HL-60 (cell line): ENCODE measurements around the gene CREBL2.
"Not testable (repeated sequence)": the region's sequence is repeated elsewhere in the genome, so short reads cannot be mapped to it uniquely, and the experiment has no call there.

Experiments used
- DNase-seq, 2 experiments: peaks; one replicate each; pipeline ENCODE4 v3.0.0-alpha.2; 2010 to 2020; ENCODE audit warnings: low read depth in 1 of 2, low spot score in 1 of 2
- H3K27ac ChIP-seq: fragments of 250-450 bp; sonication (Bioruptor Pico); replicated peaks from 2 replicates; pipeline ENCODE4 v1.5.1; 2020; ENCODE audit warnings: mild to moderate bottlenecking, moderate library complexity
- H3K27me3 ChIP-seq: fragments of 250-450 bp; sonication (Bioruptor Pico); 2 replicates; pipeline ENCODE4 v1.5.1; 2021; ENCODE audit warnings: mild to moderate bottlenecking, moderate library complexity; ENCODE audit not compliant: insufficient read depth, poor library complexity, severe bottlenecking
- H3K4me3 ChIP-seq: replicated peaks from 2 replicates; pipeline ENCODE4 v1.5.1; 2011; ENCODE audit warnings: mild to moderate bottlenecking, control low read depth, low read length; ENCODE audit not compliant: insufficient read depth
- CTCF ChIP-seq: IDR thresholded peaks from one replicate; pipeline ENCODE4 v1.5.1; 2011; ENCODE audit warnings: low read length, control low read depth, inconsistent platforms; ENCODE audit not compliant: insufficient read depth
- GABPA ChIP-seq: IDR thresholded peaks from 2 replicates; pipeline ENCODE4 v1.6.1; 2012; ENCODE audit warnings: low read depth
- POLR2AphosphoS5 ChIP-seq: IDR thresholded peaks from 2 replicates; pipeline ENCODE4 v1.6.1; 2012; ENCODE audit warnings: low read depth
- REST ChIP-seq: IDR thresholded peaks from 2 replicates; pipeline ENCODE4 v1.6.1; 2012; ENCODE audit warnings: low read depth; ENCODE audit not compliant: insufficient replicate concordance
- SPI1 ChIP-seq: IDR thresholded peaks from 2 replicates; pipeline ENCODE4 v1.6.1; 2012; ENCODE audit warnings: low read depth, mild to moderate bottlenecking, borderline replicate concordance

Gene CREBL2

DNA sequence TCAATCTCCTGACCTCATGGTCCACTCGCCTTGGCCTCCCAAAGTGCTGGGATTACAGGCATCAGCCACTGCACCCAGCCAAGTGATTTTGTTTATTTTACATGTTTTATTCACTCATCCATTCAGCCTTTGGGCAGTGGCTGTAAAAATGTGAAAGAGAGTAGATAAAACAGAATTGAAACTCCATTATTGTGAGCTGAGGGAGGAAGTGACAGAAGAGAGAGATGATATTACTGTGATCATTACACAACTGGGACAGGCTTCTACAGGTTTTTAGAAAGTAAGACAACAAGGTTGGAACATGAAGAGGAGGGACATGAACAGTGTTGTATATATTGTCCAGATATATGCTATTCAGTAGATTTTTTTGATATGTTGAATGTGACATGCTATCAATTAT lies 25.0 kb downstream of the CREBL2 start:
- TF ChIP-seq CTCF (no peak), REST (no peak), SPI1 (no peak), GABPA (no peak), POLR2AphosphoS5 (no peak)
- Histone ChIP-seq H3K4me3 (no peak overlapping the region), H3K27me3 (no peaks in the 10 kb centered on the region), H3K27ac (no peak overlapping the region)
- DNase-seq: no peak

DNA sequence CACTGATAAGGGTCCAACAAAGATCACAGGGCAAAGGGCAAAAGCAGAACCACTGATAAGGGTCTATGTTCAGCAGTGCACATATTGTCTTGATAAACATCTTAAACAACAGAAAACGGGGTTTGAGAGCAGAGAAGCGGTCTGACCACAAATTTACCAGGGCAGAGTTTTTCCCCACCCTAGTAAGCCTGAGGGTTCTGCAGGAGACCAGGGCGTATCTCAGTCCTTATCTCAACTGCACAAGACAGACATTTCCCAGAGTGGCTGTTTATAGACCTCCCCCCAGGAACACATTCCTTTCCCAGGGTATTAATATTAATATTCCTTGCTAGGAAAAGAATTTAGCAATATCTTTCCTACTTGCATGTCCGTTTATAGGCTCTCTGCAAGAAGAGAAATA lies 28.3 kb downstream of the CREBL2 start:
- not testable (repeated sequence) for DNase-seq, H3K27me3 ChIP-seq, H3K27ac ChIP-seq, H3K4me3 ChIP-seq

DNA sequence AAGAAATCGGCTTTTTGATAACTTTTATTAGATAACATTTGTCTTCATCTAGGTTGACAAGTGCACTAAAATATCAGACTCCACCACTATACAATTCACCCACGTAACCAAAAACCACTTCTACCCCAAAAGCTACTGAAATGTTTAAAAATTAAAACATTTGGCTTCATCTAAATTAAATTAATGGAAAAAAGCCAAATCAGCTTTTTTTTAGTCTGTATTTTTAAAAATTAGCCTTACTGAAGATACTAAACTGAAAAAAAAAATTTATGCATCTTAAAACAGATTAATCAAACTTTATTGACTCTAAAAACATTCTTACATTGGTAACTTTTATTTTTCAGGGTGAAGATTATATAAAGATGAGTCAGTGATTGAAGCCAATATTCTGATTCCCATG lies 30.0 kb downstream of the CREBL2 start:
- no peak overlapping the region for H3K4me3 ChIP-seq
- no peak for DNase-seq
- H3K27me3 ChIP-seq: no peaks in the 10 kb centered on the region
- H3K27ac ChIP-seq: no peak overlapping the region
- no peak for TF ChIP-seq REST
- TF ChIP-seq GABPA: no peak
- TF ChIP-seq CTCF: no peak
- TF ChIP-seq POLR2AphosphoS5: no peak
- no peak for TF ChIP-seq SPI1

DNA sequence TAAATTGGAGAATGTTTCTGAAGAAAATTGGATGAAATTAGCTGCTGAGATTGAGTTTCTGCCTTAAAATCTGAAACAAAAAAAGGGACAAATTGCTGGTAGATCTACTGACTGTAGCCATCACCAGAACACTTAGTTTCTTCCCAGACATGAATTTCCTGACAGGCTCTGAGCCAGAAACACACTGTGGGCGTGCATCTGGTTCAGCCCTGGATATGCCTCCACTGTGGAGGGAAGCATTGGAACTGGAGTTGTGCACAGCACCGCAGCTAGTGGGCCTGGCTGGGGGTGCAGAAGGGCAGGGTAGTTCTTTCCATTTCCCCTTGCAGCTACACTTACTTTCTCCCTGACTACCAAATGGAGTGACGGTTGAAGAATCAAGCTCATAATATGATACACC lies 31.2 kb downstream of the CREBL2 start:
- DNase-seq: no peak
- no peak overlapping the region for H3K4me3 ChIP-seq
- H3K27me3 ChIP-seq: no peaks in the 10 kb centered on the region
- TF ChIP-seq POLR2AphosphoS5 (no peak), GABPA (no peak), REST (no peak), CTCF (no peak), SPI1 (no peak)
- H3K27ac ChIP-seq: no peak overlapping the region
